ENCODE data around the gene RAET1L. TPM values are rescaled to one million over a fixed set of nuclear protein-coding genes. Genes with fewer than 3 reads are reported as not detected.

Gene RAET1L
- total and polyA plus RNA-seq, 9 of the 15 experiments (the other 6 are each of a cell fraction or from before 2014, with no cell fraction given) = not detected

DNA sequence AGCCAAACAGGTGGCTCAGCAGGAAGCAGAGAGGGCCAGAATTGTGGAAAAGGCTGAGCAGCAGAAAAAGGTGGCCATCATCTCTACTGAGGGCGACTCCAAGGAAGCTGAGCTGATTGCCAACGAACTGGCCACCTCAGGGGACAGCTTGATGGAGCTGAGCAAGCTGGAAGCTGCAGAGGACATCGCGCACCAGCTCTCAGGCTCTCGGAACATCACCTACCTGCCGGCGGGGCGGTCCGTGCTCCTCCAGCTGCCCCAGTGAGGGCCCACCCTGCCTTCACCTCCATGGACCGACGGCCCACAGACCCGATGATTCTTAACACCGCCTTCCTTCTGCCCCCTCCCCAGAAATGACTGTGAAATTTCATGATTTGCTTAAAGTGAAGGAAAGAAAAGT is 17.8 kb upstream of the RAET1L start:
- CTCF ChIA-PET (ENCODE audit: low intra/inter-chr PET ratio) = no interaction called here
- WGBS (ENCODE audit: insufficient coverage, low coverage, missing lambda C conversion rate) = under 1% methylated on average over 13 of the region's 13 CpGs
- no peaks in the 10 kb centered on the region for H3K79me2 ChIP-seq (ENCODE audit: control insufficient read depth, insufficient read depth, low read length)
- DNase-seq (ENCODE audit: extremely low read depth in 1 of 4, low spot score in 3 of 4) (no peak), FAIRE-seq (no peak), ATAC-seq (no peak)
- H3K27me3 ChIP-seq (ENCODE audit: control insufficient read depth in 2 of 2, insufficient read depth in 2 of 2, low read length in 2 of 2) = peaks cover 52 to 73% of the 10 kb centered on the region in 2 experiments
- no peaks in the 10 kb centered on the region for H3K36me3 ChIP-seq (ENCODE audit: control insufficient read depth, insufficient read depth, low read length)
- no peak overlapping the region for H3K9ac ChIP-seq (ENCODE audit: insufficient read depth in 1 of 2, low read depth in 2 of 2, low read length in 2 of 2)
- peaks cover 3% of the 10 kb centered on the region for H3K9me1 ChIP-seq (ENCODE audit: control insufficient read depth, insufficient read depth, low read length)
- POLR2A ChIA-PET = interaction anchor here (0.6 to 1.8 kb wide), 3 partner anchors 10 to 64 kb away, joined by 3 to 7 read pairs (median 4); no protein-coding TSS in a partner anchor
- H4K20me1 ChIP-seq (replicated peaks; ENCODE audit: control insufficient read depth, insufficient read depth, low read length) = peaks cover 3% of the 10 kb centered on the region; the same call in 1 of the 2 replicates
- H3K4me3 ChIP-seq = no peak overlapping the region
- no TSS peak for BruUV-seq (replicated peaks)
- H2AFZ ChIP-seq (ENCODE audit: low read depth, low read length) = no peak overlapping the region
- H3K4me2 ChIP-seq (ENCODE audit: insufficient read depth, low read length) = no peak overlapping the region
- intact Hi-C loops (cut with micrococcal nuclease) (no loop called here), in situ Hi-C loops (cut with MboI) (no loop called here)
- H3K4me1 ChIP-seq (replicated peaks in 1 of 2; ENCODE audit: control insufficient read depth in 2 of 2, insufficient read depth in 2 of 2, low read length in 2 of 2) = peaks cover 0 to 4% of the 10 kb centered on the region in 2 experiments; a peak in 1 of 5 replicates
- TF ChIP-seq, protein P1, sequence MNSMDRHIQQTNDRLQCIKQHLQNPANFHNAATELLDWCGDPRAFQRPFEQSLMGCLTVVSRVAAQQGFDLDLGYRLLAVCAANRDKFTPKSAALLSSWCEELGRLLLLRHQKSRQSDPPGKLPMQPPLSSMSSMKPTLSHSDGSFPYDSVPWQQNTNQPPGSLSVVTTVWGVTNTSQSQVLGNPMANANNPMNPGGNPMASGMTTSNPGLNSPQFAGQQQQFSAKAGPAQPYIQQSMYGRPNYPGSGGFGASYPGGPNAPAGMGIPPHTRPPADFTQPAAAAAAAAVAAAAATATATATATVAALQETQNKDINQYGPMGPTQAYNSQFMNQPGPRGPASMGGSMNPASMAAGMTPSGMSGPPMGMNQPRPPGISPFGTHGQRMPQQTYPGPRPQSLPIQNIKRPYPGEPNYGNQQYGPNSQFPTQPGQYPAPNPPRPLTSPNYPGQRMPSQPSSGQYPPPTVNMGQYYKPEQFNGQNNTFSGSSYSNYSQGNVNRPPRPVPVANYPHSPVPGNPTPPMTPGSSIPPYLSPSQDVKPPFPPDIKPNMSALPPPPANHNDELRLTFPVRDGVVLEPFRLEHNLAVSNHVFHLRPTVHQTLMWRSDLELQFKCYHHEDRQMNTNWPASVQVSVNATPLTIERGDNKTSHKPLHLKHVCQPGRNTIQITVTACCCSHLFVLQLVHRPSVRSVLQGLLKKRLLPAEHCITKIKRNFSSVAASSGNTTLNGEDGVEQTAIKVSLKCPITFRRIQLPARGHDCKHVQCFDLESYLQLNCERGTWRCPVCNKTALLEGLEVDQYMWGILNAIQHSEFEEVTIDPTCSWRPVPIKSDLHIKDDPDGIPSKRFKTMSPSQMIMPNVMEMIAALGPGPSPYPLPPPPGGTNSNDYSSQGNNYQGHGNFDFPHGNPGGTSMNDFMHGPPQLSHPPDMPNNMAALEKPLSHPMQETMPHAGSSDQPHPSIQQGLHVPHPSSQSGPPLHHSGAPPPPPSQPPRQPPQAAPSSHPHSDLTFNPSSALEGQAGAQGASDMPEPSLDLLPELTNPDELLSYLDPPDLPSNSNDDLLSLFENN (IDR thresholded peaks at IDR 0.05; ENCODE audit: low read depth in 2 of 2, low read length in 2 of 2) = no peak
- TF ChIP-seq DIDO1 (tag; IDR thresholded peaks at IDR 0.05; ENCODE audit: low read depth) (no peak), ZNF140 (CRISPR knock-in tag; IDR thresholded peaks at IDR 0.05) (no peak), ZNF165 (CRISPR knock-in tag; IDR thresholded peaks at IDR 0.05; ENCODE audit: borderline replicate concordance) (no peak), STAT5A (IDR thresholded peaks at IDR 0.05; ENCODE audit: borderline replicate concordance, low read length) (no peak), L3MBTL2 (IDR thresholded peaks at IDR 0.05) (no peak), TAF1 (IDR thresholded peaks at IDR 0.05; ENCODE audit: control insufficient read depth, extremely low read depth, insufficient read depth, low read length, severe bottlenecking) (no peak), ERF (CRISPR knock-in tag; IDR thresholded peaks at IDR 0.05) (no peak), NBN (IDR thresholded peaks at IDR 0.05; ENCODE audit: low read depth) (no peak)
- TF ChIP-seq, protein P2, sequence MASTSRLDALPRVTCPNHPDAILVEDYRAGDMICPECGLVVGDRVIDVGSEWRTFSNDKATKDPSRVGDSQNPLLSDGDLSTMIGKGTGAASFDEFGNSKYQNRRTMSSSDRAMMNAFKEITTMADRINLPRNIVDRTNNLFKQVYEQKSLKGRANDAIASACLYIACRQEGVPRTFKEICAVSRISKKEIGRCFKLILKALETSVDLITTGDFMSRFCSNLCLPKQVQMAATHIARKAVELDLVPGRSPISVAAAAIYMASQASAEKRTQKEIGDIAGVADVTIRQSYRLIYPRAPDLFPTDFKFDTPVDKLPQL (IDR thresholded peaks at IDR 0.05; ENCODE audit: extremely low read depth, insufficient read length) = no peak
- H3K9me3 ChIP-seq (replicated peaks; ENCODE audit: control insufficient read depth, insufficient read depth, low read depth, low read length) = no peaks in the 10 kb centered on the region
- H3K27ac ChIP-seq (ENCODE audit: extremely low read depth, low read depth, low read length) = no peak overlapping the region

Measured in K562 (cell line).